GM12864 (cell line): Measurements from ENCODE around the gene PACRGL.

Experiments
- DNase-seq: peaks from one replicate; pipeline ENCODE4 v3.0.0-alpha.2; 2011; ENCODE audit warnings: low read depth
- H3K4me3 ChIP-seq: 2 replicates; pipeline ENCODE4 v1.5.1; 2011; ENCODE audit warnings: mild to moderate bottlenecking, low read depth, low read length, control low read depth
- TF ChIP-seq, protein P1 (sequence below): IDR thresholded peaks from 2 replicates; pipeline ENCODE4 v1.5.1; 2011; ENCODE audit warnings: low read depth, mild to moderate bottlenecking, moderate library complexity, low read length, control low read depth, inconsistent platforms; ENCODE audit errors: missing control alignments

Gene PACRGL

DNA sequence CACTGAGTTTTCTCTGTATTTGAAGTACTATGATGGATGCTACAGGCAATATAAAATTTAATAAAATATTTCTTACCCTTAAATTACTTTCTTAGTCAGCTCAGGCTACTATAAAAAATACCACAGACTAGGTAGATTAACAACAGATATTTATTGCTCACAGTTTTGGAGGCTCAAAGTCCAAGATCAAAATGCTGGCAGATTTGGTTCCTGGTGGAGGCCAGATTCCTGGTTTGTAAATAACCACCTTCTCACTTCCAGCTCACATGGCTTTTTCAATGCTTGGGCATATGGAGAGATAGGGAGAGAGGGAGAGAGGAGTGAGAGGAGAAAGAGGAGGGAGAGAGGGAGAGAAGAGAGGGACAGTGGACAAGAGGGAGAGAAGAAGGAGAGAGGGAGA lies 24.5 kb upstream of the PACRGL start:
- no peak overlapping the region for H3K4me3 ChIP-seq
- TF ChIP-seq, protein P1, sequence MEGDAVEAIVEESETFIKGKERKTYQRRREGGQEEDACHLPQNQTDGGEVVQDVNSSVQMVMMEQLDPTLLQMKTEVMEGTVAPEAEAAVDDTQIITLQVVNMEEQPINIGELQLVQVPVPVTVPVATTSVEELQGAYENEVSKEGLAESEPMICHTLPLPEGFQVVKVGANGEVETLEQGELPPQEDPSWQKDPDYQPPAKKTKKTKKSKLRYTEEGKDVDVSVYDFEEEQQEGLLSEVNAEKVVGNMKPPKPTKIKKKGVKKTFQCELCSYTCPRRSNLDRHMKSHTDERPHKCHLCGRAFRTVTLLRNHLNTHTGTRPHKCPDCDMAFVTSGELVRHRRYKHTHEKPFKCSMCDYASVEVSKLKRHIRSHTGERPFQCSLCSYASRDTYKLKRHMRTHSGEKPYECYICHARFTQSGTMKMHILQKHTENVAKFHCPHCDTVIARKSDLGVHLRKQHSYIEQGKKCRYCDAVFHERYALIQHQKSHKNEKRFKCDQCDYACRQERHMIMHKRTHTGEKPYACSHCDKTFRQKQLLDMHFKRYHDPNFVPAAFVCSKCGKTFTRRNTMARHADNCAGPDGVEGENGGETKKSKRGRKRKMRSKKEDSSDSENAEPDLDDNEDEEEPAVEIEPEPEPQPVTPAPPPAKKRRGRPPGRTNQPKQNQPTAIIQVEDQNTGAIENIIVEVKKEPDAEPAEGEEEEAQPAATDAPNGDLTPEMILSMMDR: no peak
- no peak for DNase-seq

DNA sequence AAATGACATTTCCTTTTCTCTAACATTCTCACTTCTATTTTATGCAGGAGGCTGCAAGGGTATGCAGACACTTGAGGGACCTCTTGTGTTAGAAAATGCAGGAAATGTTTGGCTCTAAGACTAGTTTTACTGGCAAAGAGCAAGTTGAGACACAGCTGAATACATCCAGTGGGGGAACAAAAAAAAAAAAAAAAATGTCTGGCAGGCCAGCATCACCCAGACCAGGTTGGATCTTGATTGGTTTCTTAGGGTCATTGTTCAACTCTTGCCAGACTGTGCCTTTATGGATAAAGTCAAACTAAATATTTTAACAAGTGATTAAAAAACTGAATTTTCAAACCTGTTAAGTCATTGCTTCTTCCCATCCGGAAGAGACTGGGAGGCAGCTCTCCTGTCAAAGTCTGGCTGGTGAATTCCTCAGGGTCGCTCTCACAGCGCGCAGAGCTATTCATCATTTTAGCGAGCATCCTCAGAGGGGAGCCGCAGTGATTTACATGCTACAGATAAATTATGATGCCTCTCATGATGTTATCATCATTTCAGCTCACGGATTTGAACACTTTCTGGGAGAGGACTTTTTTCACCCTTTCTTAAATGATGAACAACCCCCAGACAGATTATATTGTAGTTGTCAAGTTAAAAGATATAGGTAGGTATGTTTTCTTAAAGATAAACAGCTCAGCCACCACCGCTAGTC lies 23.6 kb upstream of the PACRGL start:
- DNase-seq: no peak
- TF ChIP-seq, protein P1: no peak
- no peak overlapping the region for H3K4me3 ChIP-seq

DNA sequence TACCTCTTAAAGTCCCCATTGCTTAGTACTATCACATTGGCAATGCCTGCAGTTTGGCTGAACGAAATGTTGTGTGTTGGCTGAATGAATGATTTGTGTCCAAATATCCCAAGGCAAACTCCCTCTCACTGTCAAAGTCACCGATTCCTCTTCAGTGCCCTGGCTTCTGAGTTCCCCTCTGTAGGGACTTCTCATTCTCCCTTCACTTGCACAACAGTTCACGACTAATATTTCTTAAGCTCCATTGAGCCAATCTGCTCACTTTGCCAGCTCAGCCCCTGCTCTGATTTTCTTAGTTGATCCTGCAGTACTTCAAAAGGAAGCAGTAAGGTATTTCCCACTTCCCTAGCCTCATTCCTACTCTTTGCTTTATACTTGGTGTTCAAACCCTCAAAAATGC lies 21.9 kb upstream of the PACRGL start:
- TF ChIP-seq, protein P1: no peak
- no peak for DNase-seq
- no peak overlapping the region for H3K4me3 ChIP-seq

DNA sequence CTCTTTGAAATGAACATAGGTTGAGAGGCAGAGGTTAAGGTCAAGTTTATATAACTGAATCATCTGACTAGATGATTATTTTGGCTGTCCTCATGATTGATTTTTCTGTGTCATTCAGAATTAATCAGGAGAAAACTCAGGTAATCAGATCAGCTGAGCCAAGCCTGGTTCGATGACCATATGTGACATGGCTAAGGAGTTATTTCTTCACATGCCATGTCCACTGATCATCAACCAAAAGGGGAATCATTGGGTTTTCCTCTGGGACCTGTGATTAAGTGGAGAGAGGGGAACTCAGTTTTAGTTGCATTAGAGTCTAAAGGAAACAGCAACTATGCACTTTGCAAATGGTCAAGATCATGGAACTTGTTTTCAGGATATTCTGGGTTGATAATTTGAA lies 20.3 kb upstream of the PACRGL start:
- H3K4me3 ChIP-seq: no peak overlapping the region
- TF ChIP-seq, protein P1: no peak
- DNase-seq: no peak

DNA sequence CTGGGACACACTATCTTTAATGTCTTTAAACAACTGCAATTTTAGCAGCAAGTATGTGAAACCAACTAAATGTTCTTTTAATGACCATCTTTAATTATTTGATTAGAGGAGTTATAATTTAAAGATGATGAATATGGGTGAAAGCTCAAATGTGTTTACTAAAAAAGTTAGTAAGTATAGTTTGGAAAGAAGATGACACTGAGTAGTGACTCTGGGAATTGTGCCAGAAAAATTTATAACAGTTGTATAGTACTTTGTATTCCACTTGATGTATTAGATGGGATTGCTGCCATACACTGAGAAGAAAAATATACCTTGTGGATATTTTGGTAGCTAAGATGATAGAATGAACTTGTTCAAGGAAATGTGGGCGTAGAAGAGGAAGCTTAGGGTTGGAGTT lies 19.5 kb upstream of the PACRGL start:
- TF ChIP-seq, protein P1: no peak
- H3K4me3 ChIP-seq: no peak overlapping the region
- DNase-seq: no peak

DNA sequence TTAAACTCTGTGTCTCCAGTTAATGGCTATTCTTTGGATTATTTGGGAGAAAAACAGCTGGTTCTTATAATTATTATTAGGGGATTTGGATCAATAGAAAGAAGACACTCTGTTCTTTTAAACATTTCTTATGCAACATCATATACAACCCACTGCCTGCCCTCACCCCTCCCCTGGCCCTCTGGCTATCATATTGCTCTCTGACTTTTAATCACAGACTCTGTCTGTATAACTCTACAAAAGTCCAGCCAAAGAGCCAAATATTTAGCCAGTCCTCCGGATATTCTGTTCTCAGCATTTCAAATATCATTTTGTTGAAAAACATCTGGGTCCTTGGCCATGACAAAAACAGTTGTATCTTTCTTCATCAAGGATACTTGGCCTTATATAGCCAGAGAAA lies 19.0 kb upstream of the PACRGL start:
- no peak overlapping the region for H3K4me3 ChIP-seq
- TF ChIP-seq, protein P1: no peak
- DNase-seq: no peak

DNA sequence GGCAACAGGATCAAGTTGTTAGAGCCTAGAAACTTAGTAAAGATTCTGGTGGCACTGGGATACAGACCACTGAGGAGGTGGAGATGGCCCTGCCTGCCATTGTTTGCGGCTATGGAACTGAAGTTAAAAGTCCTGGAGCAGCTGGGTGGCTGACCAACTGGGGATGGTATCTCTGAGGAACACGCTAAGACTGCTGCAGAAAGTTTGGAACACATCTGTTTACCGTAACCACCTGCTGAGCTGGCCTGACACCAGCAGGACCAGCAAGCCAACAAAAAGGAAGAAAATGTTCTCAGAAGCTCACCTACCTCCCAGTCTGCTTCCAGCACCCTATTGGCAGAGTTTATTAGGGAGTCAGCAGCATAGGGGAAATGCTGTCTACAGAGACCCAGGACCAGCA lies 17.4 kb upstream of the PACRGL start:
- no peak for DNase-seq
- TF ChIP-seq, protein P1: no peak

More for the DNA sequence above, 17.4 kb upstream of the PACRGL start:
- H3K4me3 ChIP-seq: no peak overlapping the region
